Measurements from ENCODE around the gene MTCH2.

DNA sequence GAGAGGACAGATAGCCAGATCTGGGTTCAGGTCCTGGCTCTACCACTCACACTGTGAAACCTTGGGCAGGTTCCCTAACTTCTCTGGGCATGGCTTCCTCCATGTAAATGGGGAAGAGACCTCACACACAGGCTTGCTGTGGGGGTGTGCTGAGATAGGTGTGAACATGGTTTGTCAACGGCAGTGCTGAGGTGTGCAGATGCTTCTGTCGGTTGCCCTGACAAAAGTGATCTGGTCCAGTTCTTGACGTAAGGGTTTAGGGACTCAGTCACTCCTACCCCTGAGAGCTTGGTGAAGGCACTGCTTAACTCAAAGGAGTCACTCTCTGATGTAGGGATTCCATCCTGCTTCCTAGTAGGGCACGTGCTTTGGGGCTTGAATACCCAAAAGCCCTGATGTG, 50.1 kb downstream of the MTCH2 start:
- TF ChIP-seq, protein P1, sequence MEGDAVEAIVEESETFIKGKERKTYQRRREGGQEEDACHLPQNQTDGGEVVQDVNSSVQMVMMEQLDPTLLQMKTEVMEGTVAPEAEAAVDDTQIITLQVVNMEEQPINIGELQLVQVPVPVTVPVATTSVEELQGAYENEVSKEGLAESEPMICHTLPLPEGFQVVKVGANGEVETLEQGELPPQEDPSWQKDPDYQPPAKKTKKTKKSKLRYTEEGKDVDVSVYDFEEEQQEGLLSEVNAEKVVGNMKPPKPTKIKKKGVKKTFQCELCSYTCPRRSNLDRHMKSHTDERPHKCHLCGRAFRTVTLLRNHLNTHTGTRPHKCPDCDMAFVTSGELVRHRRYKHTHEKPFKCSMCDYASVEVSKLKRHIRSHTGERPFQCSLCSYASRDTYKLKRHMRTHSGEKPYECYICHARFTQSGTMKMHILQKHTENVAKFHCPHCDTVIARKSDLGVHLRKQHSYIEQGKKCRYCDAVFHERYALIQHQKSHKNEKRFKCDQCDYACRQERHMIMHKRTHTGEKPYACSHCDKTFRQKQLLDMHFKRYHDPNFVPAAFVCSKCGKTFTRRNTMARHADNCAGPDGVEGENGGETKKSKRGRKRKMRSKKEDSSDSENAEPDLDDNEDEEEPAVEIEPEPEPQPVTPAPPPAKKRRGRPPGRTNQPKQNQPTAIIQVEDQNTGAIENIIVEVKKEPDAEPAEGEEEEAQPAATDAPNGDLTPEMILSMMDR (IDR thresholded peaks at IDR 0.05; ENCODE audit: low read length): no peak
- no peak for TF ChIP-seq EZH2 (IDR thresholded peaks at IDR 0.05; ENCODE audit: borderline replicate concordance, low read length)
